DND-41 (cell line): ENCODE measurements around the gene SPTSSB.

ENCODE experiments used
- EZH2 ChIP-seq: IDR thresholded peaks from 3 replicates; pipeline ENCODE4 v1.6.1; 2012; ENCODE audit warnings: borderline replicate concordance, low read depth, mild to moderate bottlenecking, moderate library complexity, low read length, inconsistent platforms; ENCODE audit not compliant: severe bottlenecking
- TF ChIP-seq, protein P1 (sequence below): IDR thresholded peaks from 2 replicates; pipeline ENCODE4 v1.5.1; 2012; ENCODE audit warnings: borderline replicate concordance, low read length, moderate library complexity, mild to moderate bottlenecking; ENCODE audit not compliant: poor library complexity, severe bottlenecking; ENCODE audit errors: extremely low read depth

DNA sequence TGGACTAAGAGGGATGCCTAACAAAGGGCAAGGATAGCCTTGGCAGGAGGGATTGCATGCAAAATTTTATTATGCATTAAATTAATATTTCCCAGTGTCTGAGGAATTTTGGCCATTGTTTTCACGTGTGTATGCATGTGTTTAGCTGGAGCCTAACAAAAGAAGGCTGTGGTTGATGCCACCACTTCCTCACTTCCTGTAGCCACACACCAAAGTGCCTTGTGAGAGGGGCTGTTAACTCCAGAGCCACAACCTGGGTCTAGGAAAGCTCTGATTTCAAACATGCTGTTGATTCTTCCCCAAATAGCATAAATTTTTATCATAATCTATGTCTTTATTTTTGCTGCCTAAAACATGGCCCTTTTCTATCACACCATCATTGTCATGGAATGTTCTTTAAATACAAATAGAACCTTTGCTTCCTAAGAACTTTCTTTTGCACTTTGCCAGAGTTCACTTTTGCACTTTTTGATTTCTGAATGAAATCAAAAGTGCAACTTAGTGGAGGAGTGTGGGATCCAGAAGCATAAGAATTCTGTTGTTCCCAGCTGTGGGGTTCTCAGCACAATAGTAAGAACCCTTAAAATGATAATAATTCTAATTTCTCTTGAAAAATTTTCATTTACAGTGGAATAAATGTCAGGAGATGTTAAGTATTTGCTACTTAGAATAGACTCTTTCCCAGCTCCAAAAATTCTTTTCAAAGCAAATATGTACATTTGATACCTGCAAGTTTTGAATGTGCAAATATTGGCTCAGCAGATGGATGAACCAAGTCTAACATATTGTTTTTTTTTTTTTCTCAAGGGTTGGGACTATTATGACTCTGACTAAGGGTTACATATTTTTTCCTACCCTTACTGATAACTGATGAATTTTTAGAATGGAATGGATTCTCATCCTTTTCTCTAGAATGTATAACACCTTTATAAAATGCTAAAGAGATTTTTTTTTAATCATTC lies 35.6 kb upstream of the SPTSSB start:
- TF ChIP-seq, protein P1, sequence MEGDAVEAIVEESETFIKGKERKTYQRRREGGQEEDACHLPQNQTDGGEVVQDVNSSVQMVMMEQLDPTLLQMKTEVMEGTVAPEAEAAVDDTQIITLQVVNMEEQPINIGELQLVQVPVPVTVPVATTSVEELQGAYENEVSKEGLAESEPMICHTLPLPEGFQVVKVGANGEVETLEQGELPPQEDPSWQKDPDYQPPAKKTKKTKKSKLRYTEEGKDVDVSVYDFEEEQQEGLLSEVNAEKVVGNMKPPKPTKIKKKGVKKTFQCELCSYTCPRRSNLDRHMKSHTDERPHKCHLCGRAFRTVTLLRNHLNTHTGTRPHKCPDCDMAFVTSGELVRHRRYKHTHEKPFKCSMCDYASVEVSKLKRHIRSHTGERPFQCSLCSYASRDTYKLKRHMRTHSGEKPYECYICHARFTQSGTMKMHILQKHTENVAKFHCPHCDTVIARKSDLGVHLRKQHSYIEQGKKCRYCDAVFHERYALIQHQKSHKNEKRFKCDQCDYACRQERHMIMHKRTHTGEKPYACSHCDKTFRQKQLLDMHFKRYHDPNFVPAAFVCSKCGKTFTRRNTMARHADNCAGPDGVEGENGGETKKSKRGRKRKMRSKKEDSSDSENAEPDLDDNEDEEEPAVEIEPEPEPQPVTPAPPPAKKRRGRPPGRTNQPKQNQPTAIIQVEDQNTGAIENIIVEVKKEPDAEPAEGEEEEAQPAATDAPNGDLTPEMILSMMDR = no peak
- TF ChIP-seq EZH2 = no peak
